IPS-18a (cell line): Measurements from ENCODE around the gene SLC11A1.

Experiments
- H3K27ac ChIP-seq: one replicate; pipeline ENCODE4 v1.5.1; 2013; ENCODE audit warnings: low read length
- H3K27me3 ChIP-seq: one replicate; pipeline ENCODE4 v1.6.1; 2013; ENCODE audit warnings: mild to moderate bottlenecking, low read length; ENCODE audit not compliant: control insufficient read depth, insufficient read depth
- H3K36me3 ChIP-seq: one replicate; pipeline ENCODE4 v1.6.1; 2013; ENCODE audit warnings: low read depth, low read length; ENCODE audit not compliant: control insufficient read depth
- H3K4me1 ChIP-seq: one replicate; pipeline ENCODE4 v1.6.1; 2013; ENCODE audit warnings: low read depth, low read length; ENCODE audit not compliant: control insufficient read depth
- H3K4me3 ChIP-seq: one replicate; pipeline ENCODE4 v1.5.1; 2013; ENCODE audit warnings: low read length
- H3K9ac ChIP-seq: one replicate; pipeline ENCODE4 v1.6.1; 2013; ENCODE audit warnings: mild to moderate bottlenecking, low read length, moderate library complexity
- H3K9me3 ChIP-seq: one replicate; pipeline ENCODE4 v1.6.1; 2013; ENCODE audit warnings: low read depth, low read length; ENCODE audit not compliant: control insufficient read depth

Gene SLC11A1

DNA sequence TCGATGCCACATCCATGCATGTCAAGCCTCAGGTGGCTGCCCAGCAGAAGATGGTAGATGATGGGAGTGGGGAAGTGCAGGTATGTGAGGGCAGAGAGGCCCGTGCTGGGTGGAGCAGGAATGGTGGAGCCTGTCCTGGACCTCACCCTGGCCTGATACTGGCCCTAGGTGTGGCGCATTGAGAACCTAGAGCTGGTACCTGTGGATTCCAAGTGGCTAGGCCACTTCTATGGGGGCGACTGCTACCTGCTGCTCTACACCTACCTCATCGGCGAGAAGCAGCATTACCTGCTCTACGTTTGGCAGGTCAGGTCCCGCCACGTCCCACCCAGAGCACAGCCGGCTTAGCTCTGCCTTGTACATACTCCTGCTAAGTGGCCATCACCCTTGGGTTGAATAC, 49.8 kb downstream of the SLC11A1 start:
- no peak overlapping the region for H3K9ac ChIP-seq
- H3K36me3 ChIP-seq = no peaks in the 10 kb centered on the region
- no peaks in the 10 kb centered on the region for H3K9me3 ChIP-seq
- no peaks in the 10 kb centered on the region for H3K27me3 ChIP-seq
- H3K27ac ChIP-seq = no peak overlapping the region
- no peaks in the 10 kb centered on the region for H3K4me1 ChIP-seq
- no peak overlapping the region for H3K4me3 ChIP-seq

DNA sequence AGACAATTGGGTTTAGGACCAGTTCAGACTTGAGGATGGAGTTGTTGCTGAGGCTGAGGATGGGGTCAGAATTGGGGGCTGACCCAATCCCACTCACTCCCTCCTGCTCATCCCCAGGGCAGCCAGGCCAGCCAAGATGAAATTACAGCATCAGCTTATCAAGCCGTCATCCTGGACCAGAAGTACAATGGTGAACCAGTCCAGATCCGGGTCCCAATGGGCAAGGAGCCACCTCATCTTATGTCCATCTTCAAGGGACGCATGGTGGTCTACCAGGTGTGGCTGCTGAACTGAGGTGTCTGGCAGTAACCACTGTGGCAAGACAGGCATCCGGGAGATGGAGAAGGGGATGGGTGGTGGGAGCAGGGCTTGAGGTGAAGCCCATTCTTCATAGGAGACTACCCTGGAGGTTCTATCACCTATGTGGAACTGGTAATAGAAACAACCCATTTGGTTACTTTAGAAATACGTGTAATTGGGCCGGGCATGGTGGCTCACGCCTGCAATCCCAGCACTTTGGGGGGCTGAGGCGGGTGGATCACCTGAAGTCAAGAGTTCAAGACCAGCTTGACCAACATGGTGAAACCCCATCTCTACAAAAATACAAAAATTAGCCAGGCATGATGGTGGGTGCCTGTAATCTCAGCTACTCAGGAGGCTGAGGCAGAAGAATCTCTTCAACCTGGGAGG, 50.7 kb downstream of the SLC11A1 start:
- H3K9me3 ChIP-seq = no peaks in the 10 kb centered on the region
- no peaks in the 10 kb centered on the region for H3K27me3 ChIP-seq
- H3K4me3 ChIP-seq = no peak overlapping the region
- H3K36me3 ChIP-seq = no peaks in the 10 kb centered on the region
- no peaks in the 10 kb centered on the region for H3K4me1 ChIP-seq
- H3K9ac ChIP-seq = no peak overlapping the region
- H3K27ac ChIP-seq = no peak overlapping the region

- Histone ChIP-seq H3K27ac (no peak overlapping the region), H3K4me3 (no peak overlapping the region), H3K4me1 (no peaks in the 10 kb centered on the region), H3K9me3 (no peaks in the 10 kb centered on the region), H3K36me3 (no peaks in the 10 kb centered on the region), H3K27me3 (no peaks in the 10 kb centered on the region), H3K9ac (no peak overlapping the region)
Measured at GRCh38 chr2:218434456-218434855, 52.4 kb downstream of the SLC11A1 start.

DNA sequence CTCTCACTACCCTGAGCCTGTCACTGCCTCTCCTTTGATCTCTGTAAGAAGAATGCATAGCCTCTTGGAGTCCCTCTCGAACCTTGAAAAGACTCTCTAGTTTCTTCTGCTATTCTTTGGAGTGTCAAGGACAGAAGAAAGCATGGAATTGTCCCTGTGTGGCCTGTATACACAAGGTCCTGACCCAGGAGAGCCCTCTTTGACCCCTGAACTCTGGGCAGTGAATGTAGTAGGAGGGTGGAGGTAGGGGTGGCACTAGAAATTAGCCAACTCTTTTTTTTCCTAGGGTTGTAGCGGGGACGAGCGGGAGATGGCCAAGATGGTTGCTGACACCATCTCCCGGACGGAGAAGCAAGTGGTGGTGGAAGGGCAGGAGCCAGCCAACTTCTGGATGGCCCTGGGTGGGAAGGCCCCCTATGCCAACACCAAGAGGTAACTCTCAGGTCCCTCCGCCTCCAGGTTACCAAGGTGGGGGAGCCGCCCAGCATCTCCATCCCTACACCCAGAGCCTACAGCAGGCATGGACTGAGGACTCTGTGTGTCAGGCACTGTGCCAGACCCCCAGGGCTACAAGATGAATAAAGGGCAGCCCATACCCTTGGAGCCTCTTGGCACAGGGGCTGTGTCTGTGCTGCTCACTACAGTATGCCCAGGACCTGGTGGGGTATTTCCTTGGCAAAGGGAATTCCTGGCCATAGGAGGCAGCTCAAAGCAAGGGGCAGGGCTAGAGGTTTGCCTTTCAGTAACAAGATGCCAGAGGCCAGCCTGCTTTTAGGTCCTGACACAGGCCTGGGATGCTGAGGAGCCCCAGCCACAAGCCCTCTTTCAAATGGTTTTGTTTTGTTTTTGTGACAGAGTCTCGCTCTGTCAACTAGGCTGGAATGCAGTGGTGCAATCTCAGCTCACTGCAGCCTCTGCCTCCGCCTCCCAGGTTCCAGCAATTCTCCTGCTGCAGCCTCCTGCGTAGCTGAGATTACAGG, 53.2 kb downstream of the SLC11A1 start:
- H3K27ac ChIP-seq = no peak overlapping the region

GRCh38 chr2:218436992-218437391, 54.9 kb downstream of the SLC11A1 start:
- H3K4me3 ChIP-seq = no peak overlapping the region
- H3K4me1 ChIP-seq = no peaks in the 10 kb centered on the region
- no peak overlapping the region for H3K9ac ChIP-seq
- H3K27ac ChIP-seq = no peak overlapping the region
- no peaks in the 10 kb centered on the region for H3K9me3 ChIP-seq
- no peaks in the 10 kb centered on the region for H3K27me3 ChIP-seq
- no peaks in the 10 kb centered on the region for H3K36me3 ChIP-seq

More for the DNA sequence above, 53.2 kb downstream of the SLC11A1 start:
- H3K9me3 ChIP-seq = no peaks in the 10 kb centered on the region
- H3K4me1 ChIP-seq = no peaks in the 10 kb centered on the region
- no peaks in the 10 kb centered on the region for H3K36me3 ChIP-seq
- H3K27me3 ChIP-seq = no peaks in the 10 kb centered on the region
- no peak overlapping the region for H3K4me3 ChIP-seq
- no peak overlapping the region for H3K9ac ChIP-seq

GRCh38 chr2:218437969-218438368, 55.9 kb downstream of the SLC11A1 start:
- no peaks in the 10 kb centered on the region for H3K9me3 ChIP-seq
- H3K4me3 ChIP-seq = no peak overlapping the region
- H3K9ac ChIP-seq = no peak overlapping the region
- no peak overlapping the region for H3K27ac ChIP-seq
- H3K36me3 ChIP-seq = no peaks in the 10 kb centered on the region
- H3K4me1 ChIP-seq = no peaks in the 10 kb centered on the region
- H3K27me3 ChIP-seq = no peaks in the 10 kb centered on the region

GRCh38 chr2:218438596-218438995, 56.5 kb downstream of the SLC11A1 start:
- no peak overlapping the region for H3K4me3 ChIP-seq
- H3K4me1 ChIP-seq = no peaks in the 10 kb centered on the region
- H3K36me3 ChIP-seq = no peaks in the 10 kb centered on the region
- no peaks in the 10 kb centered on the region for H3K27me3 ChIP-seq
- H3K9me3 ChIP-seq = no peaks in the 10 kb centered on the region
- no peak overlapping the region for H3K9ac ChIP-seq
- no peak overlapping the region for H3K27ac ChIP-seq

- Histone ChIP-seq H3K36me3 (peaks cover 12% of the 10 kb centered on the region), H3K27me3 (no peaks in the 10 kb centered on the region), H3K4me1 (no peaks in the 10 kb centered on the region), H3K9me3 (no peaks in the 10 kb centered on the region), H3K27ac (no peak overlapping the region), H3K9ac (no peak overlapping the region), H3K4me3 (no peak overlapping the region)
Measured at GRCh38 chr2:218444692-218445357, 62.8 kb downstream of the SLC11A1 start.

- peaks cover 19% of the 10 kb centered on the region for H3K36me3 ChIP-seq
- peaks cover 1% of the 10 kb centered on the region for H3K4me1 ChIP-seq
- no peaks in the 10 kb centered on the region for H3K9me3 ChIP-seq
- H3K27me3 ChIP-seq = no peaks in the 10 kb centered on the region
- no peak overlapping the region for H3K4me3 ChIP-seq
- no peak overlapping the region for H3K27ac ChIP-seq
- no peak overlapping the region for H3K9ac ChIP-seq
Measured at GRCh38 chr2:218445602-218446001, 63.5 kb downstream of the SLC11A1 start.
